Smooth muscle cell (in vitro differentiated cells): ENCODE measurements around the gene OTUD5. TPM values are rescaled to one million over a fixed set of nuclear protein-coding genes. Genes with fewer than 3 reads are reported as not detected.

Experiments used
- DNase-seq: peaks from one replicate; lab custom pipeline; 2025; ENCODE audit not compliant: unreplicated experiment; lab: John Stamatoyannopoulos, UW
- H2AFZ ChIP-seq: fragments of 200-600 bp; sonication (generic); 2 replicates; pipeline ENCODE4 v1.6.0; 2016; ENCODE audit warnings: antibody characterized with exemption, low read depth, mild to moderate bottlenecking
- H3F3A ChIP-seq: fragments of 200-600 bp; sonication (generic); 2 replicates; pipeline ENCODE4 v1.6.0; 2017; ENCODE audit warnings: antibody characterized with exemption, low read depth
- H3K27ac ChIP-seq: fragments of 200-600 bp; sonication (generic); 2 replicates; pipeline ENCODE4 v1.5.1; 2016; ENCODE audit warnings: low read depth, mild to moderate bottlenecking
- H3K27me3 ChIP-seq: fragments of 200-600 bp; sonication (generic); 2 replicates; pipeline ENCODE4 v1.6.1; 2016; ENCODE audit warnings: low read depth, mild to moderate bottlenecking
- H3K36me3 ChIP-seq: fragments of 200-600 bp; sonication (generic); 2 replicates; pipeline ENCODE4 v1.5.1; 2016; ENCODE audit warnings: low read depth
- H3K4me1 ChIP-seq: fragments of 200-600 bp; sonication (generic); 2 replicates; pipeline ENCODE4 v1.5.1; 2016; ENCODE audit warnings: low read depth
- H3K4me2 ChIP-seq: fragments of 200-600 bp; sonication (generic); 2 replicates; pipeline ENCODE4 v1.6.0; 2016; ENCODE audit warnings: mild to moderate bottlenecking
- H3K4me3 ChIP-seq: fragments of 200-600 bp; sonication (generic); 2 replicates; pipeline ENCODE4 v1.5.1; 2016; ENCODE audit warnings: mild to moderate bottlenecking
- H3K79me2 ChIP-seq: fragments of 200-600 bp; sonication (generic); 2 replicates; pipeline ENCODE4 v1.6.0; 2016; ENCODE audit warnings: low read depth, mild to moderate bottlenecking
- H3K9ac ChIP-seq: fragments of 200-600 bp; sonication (generic); 2 replicates; pipeline ENCODE4 v1.6.0; 2016; ENCODE audit warnings: low read depth
- H3K9me3 ChIP-seq: fragments of 200-600 bp; sonication (generic); replicated peaks from 2 replicates; pipeline ENCODE4 v1.5.1; 2016; ENCODE audit warnings: low read depth
- H4K20me1 ChIP-seq: fragments of 200-600 bp; sonication (generic); 2 replicates; pipeline ENCODE4 v1.6.0; 2016; ENCODE audit warnings: low read depth
- CTCF ChIP-seq: fragments of 200-600 bp; sonication (generic); IDR thresholded peaks from 2 replicates; pipeline ENCODE4 v1.5.1; 2017; ENCODE audit warnings: borderline replicate concordance, mild to moderate bottlenecking, antibody characterized with exemption; ENCODE audit not compliant: insufficient read depth, poor library complexity, severe bottlenecking
- WGBS: methylation state at CpG from one replicate; pipeline ENCODE4 v1.1.7; 2016; ENCODE audit warnings: low lambda C conversion rate; 5-methylcytosine and 5-hydroxymethylcytosine counted together
- polyA plus RNA-seq: library from polyadenylated mRNA; unstranded; fragments of >200 nt; fragmentation: Nextera tagmentation; extraction: Ambion mirVana; gene quantifications from 2 replicates; pipeline ENCODE4 v1.2.1, GENCODE V29; 2016
- total RNA-seq: library from RNA; depleted of rRNA; stranded (reverse); fragments of >200 nt; gene quantifications from 2 replicates; pipeline ENCODE4 v1.2.3, GENCODE V29; 2014

The OTUD5 gene
- total and polyA plus RNA-seq, 2 experiments from 2014 or later: 30.7 to 55.1 TPM

GRCh38 chrX:48920718-48921104 is 36.7 kb downstream of the OTUD5 start:
- Histone ChIP-seq H3K27me3 (no peaks in the 10 kb centered on the region), H3K4me3 (no peak overlapping the region), H3K9ac (no peak overlapping the region), H3K27ac (no peak overlapping the region), H3K79me2 (no peaks in the 10 kb centered on the region), H3F3A (no peaks in the 10 kb centered on the region), H4K20me1 (no peaks in the 10 kb centered on the region), H2AFZ (no peak overlapping the region), H3K9me3 (no peaks in the 10 kb centered on the region), H3K4me1 (peaks cover 3% of the 10 kb centered on the region), H3K4me2 (no peak overlapping the region), H3K36me3 (no peaks in the 10 kb centered on the region)
- no peak for TF ChIP-seq CTCF
- 83% methylated on average over 4 of the region's 4 CpGs for WGBS
- DNase-seq: no peak

- TF ChIP-seq CTCF: no peak
- no peaks in the 10 kb centered on the region for H3K9me3 ChIP-seq
- H3K4me2 ChIP-seq: peak overlapping the region; percentile 90
- no peaks in the 10 kb centered on the region for H3K79me2 ChIP-seq
- no peaks in the 10 kb centered on the region for H4K20me1 ChIP-seq
- no peaks in the 10 kb centered on the region for H3K27me3 ChIP-seq
- no peaks in the 10 kb centered on the region for H3K36me3 ChIP-seq
- H2AFZ ChIP-seq: no peak overlapping the region
- peak overlapping the region; percentile 73 for H3K27ac ChIP-seq
- no peak overlapping the region for H3K4me3 ChIP-seq
- peaks cover 3% of the 10 kb centered on the region for H3K4me1 ChIP-seq
- 52% methylated on average over 8 of the region's 8 CpGs for WGBS
- no peaks in the 10 kb centered on the region for H3F3A ChIP-seq
- DNase-seq: no peak
- no peak overlapping the region for H3K9ac ChIP-seq
Observed at GRCh38 chrX:48919947-48920717, 37.3 kb downstream of the OTUD5 start.

- 28% methylated on average over 15 of the region's 15 CpGs for WGBS
- peak overlapping the region; percentile 59 for H3K4me3 ChIP-seq
- no peak for TF ChIP-seq CTCF
- no peaks in the 10 kb centered on the region for H3K36me3 ChIP-seq
- H3K4me2 ChIP-seq: peak overlapping the region; percentile 90
- no peak overlapping the region for H2AFZ ChIP-seq
- H3K9ac ChIP-seq: no peak overlapping the region
- peak overlapping the region; percentile 73 for H3K27ac ChIP-seq
- H4K20me1 ChIP-seq: no peaks in the 10 kb centered on the region
- DNase-seq: no peak
- H3K9me3 ChIP-seq: no peaks in the 10 kb centered on the region
- no peaks in the 10 kb centered on the region for H3K27me3 ChIP-seq
- H3F3A ChIP-seq: no peaks in the 10 kb centered on the region
- no peaks in the 10 kb centered on the region for H3K79me2 ChIP-seq
- H3K4me1 ChIP-seq: peaks cover 3% of the 10 kb centered on the region
Observed at GRCh38 chrX:48919360-48919841, 38.0 kb downstream of the OTUD5 start.
